ENCODE results near the gene BUD31. TPM values are rescaled to one million over a fixed set of nuclear protein-coding genes. Genes with fewer than 3 reads are reported as not detected.

BUD31 gene
- total RNA-seq, 1 experiment from 2014 or later: 104 TPM

- H3K27ac ChIP-seq (ENCODE audit: insufficient read length, low read depth, low read length): no peak overlapping the region
- H3K23ac ChIP-seq (ENCODE audit: insufficient read length, low read depth, low read length): no peak overlapping the region
- no peak overlapping the region for H2BK12ac ChIP-seq (ENCODE audit: insufficient read length, low read depth, low read length)
- peaks cover 13% of the 10 kb centered on the region for H3K23me2 ChIP-seq (ENCODE audit: insufficient read length, low read depth, low read length, poor library complexity, severe bottlenecking)
- peaks cover 1% of the 10 kb centered on the region; the same call in 1 of the 2 replicates for H3K27me3 Mint-ChIP-seq (ENCODE audit: low read depth)
- H3K4me1 ChIP-seq (ENCODE audit: insufficient read depth, low read length): peaks cover 2% of the 10 kb centered on the region; the same call in 1 of the 2 replicates
- no peak overlapping the region for H2BK15ac ChIP-seq (ENCODE audit: low read depth, low read length)
- no peak overlapping the region for H3K14ac ChIP-seq (ENCODE audit: insufficient read depth, low read length)
- H2AFZ ChIP-seq (ENCODE audit: low read length): no peak overlapping the region
- H3T11ph ChIP-seq (ENCODE audit: low read length): no peak overlapping the region
- no peak overlapping the region for H3K27ac Mint-ChIP-seq
- no peak for DNase-seq
- no peak overlapping the region for H3K9ac ChIP-seq (ENCODE audit: extremely low read depth, insufficient read length, low read length)
- H2BK20ac ChIP-seq (ENCODE audit: low read depth, low read length, poor library complexity, severe bottlenecking): no peak overlapping the region
- no peaks in the 10 kb centered on the region for H3K9me3 ChIP-seq (ENCODE audit: control insufficient read depth, low read depth, low read length)
- TF ChIP-seq CTCF (conservative IDR thresholded peaks at IDR 0.05): no peak
- no peak overlapping the region for H3K56ac ChIP-seq (ENCODE audit: insufficient read length, low read depth, low read length)
- H3K36me3 Mint-ChIP-seq (ENCODE audit: insufficient read depth in 1 of 3, low read depth in 3 of 3): peaks cover 16 to 73% (median 35%) of the 10 kb centered on the region in 3 experiments
- H3K4me1 Mint-ChIP-seq: peaks cover 13 to 14% of the 10 kb centered on the region in 2 experiments
- no peaks in the 10 kb centered on the region for H4K20me1 ChIP-seq (ENCODE audit: control insufficient read depth, insufficient read depth, insufficient read length)
- peak overlapping the region; percentile 44 to 83; a peak in 2 of 5 replicates for H3K4me3 Mint-ChIP-seq
- no peak overlapping the region for H4K5ac ChIP-seq (ENCODE audit: insufficient read length, low read depth, low read length)
- H3K4ac ChIP-seq (ENCODE audit: low read depth, low read length): no peak overlapping the region
- no peak overlapping the region for H4K8ac ChIP-seq (replicated peaks; ENCODE audit: insufficient read length, low read depth, low read length)
- WGBS (ENCODE audit: extremely low coverage, insufficient read length, low lambda C conversion rate): no CpG with 5 or more reads among the region's 23 CpGs
- no peaks in the 10 kb centered on the region; a peak in 1 of 5 replicates for H3K9me3 Mint-ChIP-seq
- H2BK5ac ChIP-seq (ENCODE audit: insufficient read length, low read length): no peak overlapping the region
- no peaks in the 10 kb centered on the region for H3K79me2 ChIP-seq (ENCODE audit: insufficient read depth, low read length)
- no peaks in the 10 kb centered on the region for H3K27me3 ChIP-seq (ENCODE audit: insufficient read depth, low read length)
- H4K91ac ChIP-seq (ENCODE audit: insufficient read length, low read depth, low read length): no peak overlapping the region
- H3K4me2 ChIP-seq (ENCODE audit: insufficient read depth, insufficient read length, low read length): no peak overlapping the region
- H3K18ac ChIP-seq (ENCODE audit: insufficient read length, low read depth, low read length): no peak overlapping the region
- H3K79me1 ChIP-seq (ENCODE audit: insufficient read depth, low read depth, low read length, poor library complexity, severe bottlenecking): no peaks in the 10 kb centered on the region
- H2AK5ac ChIP-seq (ENCODE audit: insufficient read length, low read length): no peak overlapping the region
- H2BK120ac ChIP-seq (ENCODE audit: low read depth, low read length, poor library complexity, severe bottlenecking): no peak overlapping the region
Observed at GRCh38 chr7:99390941-99391602, 17.7 kb upstream of the BUD31 start.

Measured in H9 (cell line).